DND-41 (cell line): ENCODE results near the gene KIAA0408.
A peak's percentile ranks its signal among the peaks of the same experiment; 100 is the strongest.

ENCODE experiments used
- ATAC-seq: fragments of 200-7000 bp; cut with Tn5 transposase; 3 replicates; pipeline ENCODE4 v1.9.1; 2021; ENCODE audit warnings: low read depth; ENCODE audit not compliant: insufficient read depth
- DNase-seq: peaks from one replicate; pipeline ENCODE4 v3.0.0-alpha.2; 2020
- H2AFZ ChIP-seq: 2 replicates; pipeline ENCODE4 v1.6.0; 2012; ENCODE audit warnings: low read depth, low read length
- H3K27ac ChIP-seq: 2 replicates; pipeline ENCODE4 v1.5.1; 2012; ENCODE audit warnings: low read length, inconsistent platforms
- H3K27me3 ChIP-seq: fragments of 200-600 bp; sonication (generic); 2 replicates; pipeline ENCODE4 v1.6.0; 2012; ENCODE audit warnings: low read length, mild to moderate bottlenecking, inconsistent platforms; ENCODE audit not compliant: insufficient read depth, poor library complexity
- H3K36me3 ChIP-seq: 2 replicates; pipeline ENCODE4 v1.5.1; 2012; ENCODE audit warnings: low read length, inconsistent platforms; ENCODE audit not compliant: insufficient read depth
- H3K4me1 ChIP-seq: 2 replicates; pipeline ENCODE4 v1.5.1; 2012; ENCODE audit warnings: mild to moderate bottlenecking, low read length; ENCODE audit not compliant: insufficient read depth
- H3K4me2 ChIP-seq: 2 replicates; pipeline ENCODE4 v1.6.0; 2012; ENCODE audit warnings: mild to moderate bottlenecking, moderate library complexity, low read length, inconsistent platforms; ENCODE audit not compliant: insufficient read depth
- H3K4me3 ChIP-seq, 2 experiments: fragments of 200-600 bp in 1 of 2; shearing (Covaris generic) in 1 of 2; 2 replicates each; pipeline ENCODE4 v1.5.1; 2012 to 2016; ENCODE audit warnings: inconsistent platforms in 2 of 2, low read length in 2 of 2, mild to moderate bottlenecking in 2 of 2, low read depth in 1 of 2, moderate library complexity in 1 of 2
- H3K79me2 ChIP-seq: 2 replicates; pipeline ENCODE4 v1.6.0; 2012; ENCODE audit warnings: low read length, inconsistent platforms; ENCODE audit not compliant: insufficient read depth
- H3K9ac ChIP-seq: 2 replicates; pipeline ENCODE4 v1.6.0; 2012; ENCODE audit warnings: low read depth, mild to moderate bottlenecking, inconsistent platforms, low read length, moderate library complexity
- H3K9me3 ChIP-seq: 2 replicates; pipeline ENCODE4 v1.5.1; 2012; ENCODE audit warnings: low read length, moderate library complexity, mild to moderate bottlenecking, inconsistent platforms; ENCODE audit not compliant: insufficient read depth, severe bottlenecking
- H4K20me1 ChIP-seq: 2 replicates; pipeline ENCODE4 v1.6.0; 2012; ENCODE audit warnings: low read length; ENCODE audit not compliant: insufficient read depth
- EZH2 ChIP-seq: IDR thresholded peaks from 3 replicates; pipeline ENCODE4 v1.6.1; 2012; ENCODE audit warnings: borderline replicate concordance, low read depth, mild to moderate bottlenecking, moderate library complexity, low read length, inconsistent platforms; ENCODE audit not compliant: severe bottlenecking
- TF ChIP-seq, protein P1 (sequence below): IDR thresholded peaks from 2 replicates; pipeline ENCODE4 v1.5.1; 2012; ENCODE audit warnings: borderline replicate concordance, low read length, moderate library complexity, mild to moderate bottlenecking; ENCODE audit not compliant: poor library complexity, severe bottlenecking; ENCODE audit errors: extremely low read depth

The KIAA0408 gene

DNA sequence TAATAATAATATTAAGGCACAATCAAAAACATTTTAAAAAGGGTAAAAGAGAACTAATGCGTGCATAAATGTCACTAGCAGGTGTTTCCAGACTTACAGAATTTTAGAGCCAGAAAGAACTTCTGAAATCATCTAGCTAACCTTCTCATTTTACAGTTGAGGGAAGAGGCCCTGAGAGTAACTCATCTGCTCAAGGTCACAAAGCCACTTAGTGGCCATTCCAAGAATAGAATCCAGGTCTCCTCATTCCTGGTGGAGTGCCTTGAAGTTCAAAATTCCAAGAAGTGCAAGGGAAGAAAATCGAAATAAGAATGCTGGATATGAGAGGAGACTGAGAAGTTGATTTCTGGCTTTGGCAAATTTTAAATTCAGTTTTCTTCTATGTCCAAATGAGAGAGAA lies 3.2 kb upstream of the KIAA0408 start:
- Histone ChIP-seq H3K79me2 (no peaks in the 10 kb centered on the region), H3K4me3 (no peak overlapping the region), H3K9ac (no peak overlapping the region), H3K27me3 (peaks cover 3% of the 10 kb centered on the region), H3K27ac (no peak overlapping the region), H4K20me1 (no peaks in the 10 kb centered on the region), H3K4me1 (no peaks in the 10 kb centered on the region), H3K9me3 (no peaks in the 10 kb centered on the region), H3K4me2 (no peak overlapping the region), H2AFZ (no peak overlapping the region), H3K36me3 (no peaks in the 10 kb centered on the region)
- no peak for ATAC-seq
- DNase-seq, result no peak
- TF ChIP-seq EZH2, result no peak
- TF ChIP-seq, protein P1, sequence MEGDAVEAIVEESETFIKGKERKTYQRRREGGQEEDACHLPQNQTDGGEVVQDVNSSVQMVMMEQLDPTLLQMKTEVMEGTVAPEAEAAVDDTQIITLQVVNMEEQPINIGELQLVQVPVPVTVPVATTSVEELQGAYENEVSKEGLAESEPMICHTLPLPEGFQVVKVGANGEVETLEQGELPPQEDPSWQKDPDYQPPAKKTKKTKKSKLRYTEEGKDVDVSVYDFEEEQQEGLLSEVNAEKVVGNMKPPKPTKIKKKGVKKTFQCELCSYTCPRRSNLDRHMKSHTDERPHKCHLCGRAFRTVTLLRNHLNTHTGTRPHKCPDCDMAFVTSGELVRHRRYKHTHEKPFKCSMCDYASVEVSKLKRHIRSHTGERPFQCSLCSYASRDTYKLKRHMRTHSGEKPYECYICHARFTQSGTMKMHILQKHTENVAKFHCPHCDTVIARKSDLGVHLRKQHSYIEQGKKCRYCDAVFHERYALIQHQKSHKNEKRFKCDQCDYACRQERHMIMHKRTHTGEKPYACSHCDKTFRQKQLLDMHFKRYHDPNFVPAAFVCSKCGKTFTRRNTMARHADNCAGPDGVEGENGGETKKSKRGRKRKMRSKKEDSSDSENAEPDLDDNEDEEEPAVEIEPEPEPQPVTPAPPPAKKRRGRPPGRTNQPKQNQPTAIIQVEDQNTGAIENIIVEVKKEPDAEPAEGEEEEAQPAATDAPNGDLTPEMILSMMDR, result no peak

DNA sequence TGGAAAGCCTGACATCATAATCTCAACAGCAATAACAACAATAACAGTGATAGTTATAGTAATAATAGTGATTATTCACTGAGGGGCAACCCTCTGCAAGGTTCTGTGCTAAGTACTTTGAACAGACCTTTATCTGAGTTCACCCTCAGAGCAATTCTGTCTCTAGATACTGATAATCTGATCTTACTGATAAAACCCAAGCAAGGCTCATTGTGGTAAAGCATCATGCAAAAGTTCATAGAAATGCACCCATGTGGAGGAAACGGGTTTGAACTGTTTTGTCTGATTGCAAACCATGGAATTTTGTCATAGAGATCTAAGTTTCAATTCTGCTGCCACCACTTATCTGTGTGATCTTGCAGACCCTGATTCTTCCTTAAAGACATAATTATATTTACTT lies 1.3 kb upstream of the KIAA0408 start:
- no peaks in the 10 kb centered on the region for H3K79me2 ChIP-seq
- TF ChIP-seq EZH2, result no peak
- TF ChIP-seq, protein P1, result no peak
- H3K4me2 ChIP-seq, result no peak overlapping the region
- no peaks in the 10 kb centered on the region for H4K20me1 ChIP-seq
- H2AFZ ChIP-seq, result no peak overlapping the region
- no peaks in the 10 kb centered on the region for H3K36me3 ChIP-seq
- H3K27ac ChIP-seq, result no peak overlapping the region
- H3K9me3 ChIP-seq, result no peaks in the 10 kb centered on the region
- DNase-seq, result no peak
- H3K4me1 ChIP-seq, result no peaks in the 10 kb centered on the region
- peak; percentile 58; the same call in 2 of the 3 replicates for ATAC-seq
- H3K9ac ChIP-seq, result no peak overlapping the region
- H3K4me3 ChIP-seq, result no peak overlapping the region
- peaks cover 3% of the 10 kb centered on the region for H3K27me3 ChIP-seq

DNA sequence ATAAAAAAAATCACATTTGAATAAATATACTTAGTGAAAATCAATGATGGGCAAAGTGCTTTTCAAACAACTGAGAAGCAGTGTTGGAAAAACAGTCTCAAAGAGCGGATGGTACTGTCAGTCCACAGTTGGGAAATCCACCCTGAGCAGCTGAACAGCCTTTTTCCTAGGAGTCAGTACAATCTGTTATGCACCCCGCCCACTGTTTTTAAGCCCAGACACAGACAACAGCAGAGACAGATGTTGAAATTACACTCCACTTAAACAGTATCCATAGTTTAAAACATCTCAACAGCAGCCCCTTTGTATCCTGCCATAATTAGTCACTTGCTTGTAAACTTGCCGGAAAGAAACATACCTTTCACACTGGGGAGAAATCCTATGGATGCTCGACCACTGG lies 372 bp downstream of the KIAA0408 start:
- Histone ChIP-seq H3K4me2 (no peak overlapping the region), H3K27ac (no peak overlapping the region), H3K27me3 (peaks cover 3% of the 10 kb centered on the region), H3K4me1 (no peaks in the 10 kb centered on the region), H3K9me3 (no peaks in the 10 kb centered on the region), H3K9ac (no peak overlapping the region), H4K20me1 (no peaks in the 10 kb centered on the region), H2AFZ (no peak overlapping the region), H3K36me3 (no peaks in the 10 kb centered on the region), H3K79me2 (no peaks in the 10 kb centered on the region), H3K4me3 (no peak overlapping the region)
- no peak for ATAC-seq
- TF ChIP-seq, protein P1, result no peak
- TF ChIP-seq EZH2, result no peak
- DNase-seq, result no peak

DNA sequence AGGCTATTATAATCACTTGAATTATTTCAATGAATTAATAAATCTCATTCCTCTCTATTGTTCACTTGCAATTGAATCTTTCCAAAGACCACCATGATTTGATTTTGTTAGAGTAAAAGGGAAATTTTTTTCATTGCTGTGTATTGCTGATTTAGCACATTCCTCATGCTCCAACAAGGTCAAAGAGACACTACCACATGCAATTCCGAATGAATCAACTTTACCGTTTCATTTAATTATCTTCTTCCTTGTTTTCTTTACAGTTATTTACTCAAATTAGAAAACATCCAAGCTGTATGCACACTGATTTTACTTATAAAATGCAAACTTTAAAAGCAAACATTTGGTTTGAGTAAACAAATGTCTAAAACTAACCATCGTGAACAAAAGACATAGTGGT lies 967 bp downstream of the KIAA0408 start:
- no peak for TF ChIP-seq EZH2
- TF ChIP-seq, protein P1, result no peak
- Histone ChIP-seq H3K9me3 (no peaks in the 10 kb centered on the region), H3K4me2 (no peak overlapping the region), H3K79me2 (no peaks in the 10 kb centered on the region), H3K9ac (no peak overlapping the region), H4K20me1 (no peaks in the 10 kb centered on the region), H3K4me3 (no peak overlapping the region), H3K27ac (no peak overlapping the region), H3K36me3 (no peaks in the 10 kb centered on the region), H3K4me1 (no peaks in the 10 kb centered on the region), H2AFZ (no peak overlapping the region), H3K27me3 (peaks cover 3% of the 10 kb centered on the region)
- no peak for DNase-seq
- no peak for ATAC-seq
